Mesenchymal stem cell (in vitro differentiated cells and primary cell): ENCODE data around the gene HECTD4.

ENCODE experiments used
- DNase-seq: peaks from one replicate; pipeline ENCODE4 v3.0.0-alpha.2; 2013
- H2AFZ ChIP-seq: one replicate; pipeline ENCODE4 v1.6.1; 2013; ENCODE audit warnings: low read depth, mild to moderate bottlenecking, control low read depth, inconsistent platforms, low read length, moderate library complexity
- H2AK5ac ChIP-seq: 2 replicates; pipeline ENCODE4 v1.6.1; 2013; ENCODE audit warnings: low read length, moderate library complexity, mild to moderate bottlenecking, inconsistent platforms; ENCODE audit not compliant: severe bottlenecking
- H2BK120ac ChIP-seq: one replicate; pipeline ENCODE4 v1.6.1; 2013; ENCODE audit warnings: low read depth, mild to moderate bottlenecking, inconsistent platforms, low read length, moderate library complexity
- H2BK12ac ChIP-seq, 2 experiments: one replicate each; pipeline ENCODE4 v1.6.1; 2013; ENCODE audit warnings: inconsistent platforms in 2 of 2, low read length in 2 of 2, mild to moderate bottlenecking in 2 of 2, moderate library complexity in 2 of 2, control low read depth in 1 of 2
- H2BK15ac ChIP-seq: one replicate; pipeline ENCODE4 v1.6.1; 2013; ENCODE audit warnings: mild to moderate bottlenecking, low read depth, inconsistent platforms; ENCODE audit not compliant: poor library complexity, severe bottlenecking
- H2BK5ac ChIP-seq: 2 replicates; pipeline ENCODE4 v1.6.1; 2013; ENCODE audit warnings: low read depth, mild to moderate bottlenecking, low read length, control low read depth, inconsistent platforms; ENCODE audit not compliant: poor library complexity, severe bottlenecking
- H3K14ac ChIP-seq, 2 experiments: one replicate each; pipeline ENCODE4 v1.6.1; 2013; ENCODE audit warnings: inconsistent platforms in 2 of 2, low read length in 2 of 2, control low read depth in 1 of 2, mild to moderate bottlenecking in 1 of 2, moderate library complexity in 1 of 2
- H3K18ac ChIP-seq, 2 experiments: one replicate each; pipeline ENCODE4 v1.6.1; 2013; ENCODE audit warnings: inconsistent platforms in 2 of 2, low read length in 2 of 2, control low read depth in 1 of 2, low read depth in 1 of 2, mild to moderate bottlenecking in 1 of 2
- H3K23ac ChIP-seq, 2 experiments: one replicate each; pipeline ENCODE4 v1.6.1; 2013; ENCODE audit warnings: inconsistent platforms in 2 of 2, low read length in 2 of 2, mild to moderate bottlenecking in 2 of 2, moderate library complexity in 2 of 2, control low read depth in 1 of 2
- H3K27ac ChIP-seq: 2 replicates; pipeline ENCODE4 v1.5.1; 2013; ENCODE audit warnings: mild to moderate bottlenecking, moderate library complexity, low read length, control low read depth, inconsistent platforms; ENCODE audit not compliant: poor library complexity, severe bottlenecking
- H3K27me3 ChIP-seq, 2 experiments: 2 replicates each; pipeline versions ENCODE4 v1.6.1 to v1.7.0; 2013; ENCODE audit warnings: low read length in 2 of 2, mild to moderate bottlenecking in 2 of 2, moderate library complexity in 2 of 2, control low read depth in 1 of 2, inconsistent platforms in 1 of 2; ENCODE audit not compliant: control insufficient read depth in 1 of 2, insufficient read depth in 1 of 2
- H3K36me3 ChIP-seq, 2 experiments: 2 replicates each; pipeline versions ENCODE4 v1.6.1 to v1.7.0; 2013; ENCODE audit warnings: low read length in 2 of 2, control low read depth in 1 of 2, inconsistent platforms in 1 of 2, low read depth in 1 of 2, mild to moderate bottlenecking in 1 of 2; ENCODE audit not compliant: insufficient read depth in 2 of 2, control insufficient read depth in 1 of 2
- H3K4ac ChIP-seq, 2 experiments: one replicate each; pipeline ENCODE4 v1.6.1; 2013; ENCODE audit warnings: inconsistent platforms in 2 of 2, low read length in 2 of 2, mild to moderate bottlenecking in 2 of 2, moderate library complexity in 2 of 2, control low read depth in 1 of 2, low read depth in 1 of 2
- H3K4me1 ChIP-seq: 2 replicates; pipeline ENCODE4 v1.6.1; 2013; ENCODE audit warnings: low read depth, low read length, control low read depth; ENCODE audit not compliant: control insufficient read depth, insufficient read depth
- H3K4me2 ChIP-seq: 2 replicates; pipeline ENCODE4 v1.6.1; 2013; ENCODE audit warnings: low read length, mild to moderate bottlenecking, inconsistent platforms; ENCODE audit not compliant: poor library complexity, severe bottlenecking
- H3K4me3 ChIP-seq, 2 experiments: 2 replicates each; pipeline versions ENCODE4 v1.5.1 to v1.7.0; 2013; ENCODE audit warnings: low read length in 2 of 2, mild to moderate bottlenecking in 2 of 2, control low read depth in 1 of 2, low read depth in 1 of 2; ENCODE audit not compliant: insufficient read depth in 1 of 2
- H3K79me1 ChIP-seq: replicated peaks from 2 replicates; pipeline ENCODE4 v1.6.1; 2013; ENCODE audit warnings: mild to moderate bottlenecking, control low read depth, low read length, inconsistent platforms; ENCODE audit not compliant: poor library complexity, severe bottlenecking
- H3K9ac ChIP-seq: 2 replicates; pipeline ENCODE4 v1.7.0; 2013; ENCODE audit warnings: mild to moderate bottlenecking, low read length, moderate library complexity
- H3K9me3 ChIP-seq: 2 replicates; pipeline ENCODE4 v1.7.0; 2013; ENCODE audit warnings: mild to moderate bottlenecking, low read length; ENCODE audit not compliant: control insufficient read depth
- H4K8ac ChIP-seq: one replicate; pipeline ENCODE4 v1.6.1; 2013; ENCODE audit warnings: inconsistent platforms, mild to moderate bottlenecking, low read length, moderate library complexity
- H4K91ac ChIP-seq: one replicate; pipeline ENCODE4 v1.6.1; 2013; ENCODE audit warnings: mild to moderate bottlenecking, low read length, inconsistent platforms
- WGBS: methylation state at CpG from one replicate; pipeline ENCODE4 v1.1.7; 2013; ENCODE audit warnings: mixed read lengths; 5-methylcytosine and 5-hydroxymethylcytosine counted together

HECTD4 gene

DNA sequence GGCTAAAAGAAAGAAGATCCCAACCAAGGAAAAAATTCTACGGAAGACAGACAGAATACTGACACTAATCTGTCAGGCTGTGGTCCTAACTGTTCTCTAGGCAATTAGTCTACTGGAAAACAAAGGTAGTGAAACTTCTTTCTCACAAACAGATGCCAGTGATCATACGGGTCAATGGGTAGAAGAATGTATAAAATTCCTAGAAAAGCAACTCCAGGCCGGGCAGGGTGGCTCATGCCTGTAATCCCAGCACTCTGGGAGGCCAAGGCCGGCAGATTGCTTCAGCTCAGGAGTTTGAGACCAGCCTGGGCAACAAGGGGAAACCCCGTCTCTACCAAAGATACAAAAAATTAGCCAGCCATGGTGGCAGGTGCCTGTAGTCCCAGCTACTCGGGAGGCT, 64.8 kb downstream of the HECTD4 start:
- 98% methylated on average over 5 of the region's 6 CpGs for WGBS
- Histone ChIP-seq H2BK15ac (no peak overlapping the region), H2BK120ac (no peak overlapping the region), H2BK5ac (no peak overlapping the region), H4K8ac (no peak overlapping the region), H3K23ac (no peak overlapping the region), H2AFZ (no peak overlapping the region), H3K9ac (no peak overlapping the region), H3K4me3 (no peak overlapping the region), H3K79me1 (peaks cover 20% of the 10 kb centered on the region), H4K91ac (no peak overlapping the region), H3K14ac (no peak overlapping the region), H2AK5ac (no peak overlapping the region), H3K9me3 (no peaks in the 10 kb centered on the region), H3K4me1 (peaks cover 4% of the 10 kb centered on the region), H3K4me2 (no peak overlapping the region), H3K4ac (no peak overlapping the region), H3K36me3 (peaks cover 5 to 32% of the 10 kb centered on the region in 2 experiments), H3K18ac (no peak overlapping the region), H2BK12ac (no peak overlapping the region), H3K27ac (no peak overlapping the region), H3K27me3 (no peaks in the 10 kb centered on the region)
- DNase-seq: no peak

GRCh38 chr12:112314981-112315380, 67.2 kb downstream of the HECTD4 start:
- Histone ChIP-seq H2AFZ (no peak overlapping the region), H3K23ac (no peak overlapping the region), H2AK5ac (no peak overlapping the region), H3K4me3 (no peak overlapping the region), H3K27me3 (no peaks in the 10 kb centered on the region), H3K4me1 (peaks cover 5% of the 10 kb centered on the region), H2BK5ac (no peak overlapping the region), H4K8ac (no peak overlapping the region), H3K18ac (no peak overlapping the region), H3K4me2 (no peak overlapping the region), H3K79me1 (peaks cover 18% of the 10 kb centered on the region), H3K14ac (no peak overlapping the region), H2BK15ac (no peak overlapping the region), H3K4ac (no peak overlapping the region), H2BK120ac (no peak overlapping the region), H4K91ac (no peak overlapping the region), H2BK12ac (no peak overlapping the region), H3K9me3 (no peaks in the 10 kb centered on the region), H3K27ac (no peak overlapping the region), H3K36me3 (peaks cover 5 to 39% of the 10 kb centered on the region in 2 experiments), H3K9ac (no peak overlapping the region)
- DNase-seq: no peak
- WGBS: 97% methylated on average over 7 of the region's 7 CpGs

DNA sequence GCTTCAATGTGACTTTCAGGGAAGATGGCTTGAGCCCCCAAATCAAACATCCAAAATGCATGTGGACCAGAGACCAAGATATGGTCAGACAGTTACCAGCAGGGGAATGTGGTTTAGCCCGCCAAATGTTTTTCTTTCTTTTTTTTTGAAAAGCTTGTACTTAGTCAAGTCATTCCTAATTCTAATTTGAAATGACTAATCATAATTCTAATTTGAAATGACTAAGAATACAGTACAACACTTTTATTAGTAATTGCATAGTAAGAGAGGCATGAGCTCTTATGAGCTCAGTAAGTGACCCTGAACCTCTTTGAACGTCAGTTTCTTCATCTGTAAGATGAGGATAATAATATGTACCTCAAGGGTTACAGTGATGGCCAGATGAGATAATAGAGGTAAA, 72.4 kb downstream of the HECTD4 start:
- Histone ChIP-seq H2BK5ac (no peak overlapping the region), H3K4me2 (no peak overlapping the region), H4K8ac (no peak overlapping the region), H3K9me3 (no peaks in the 10 kb centered on the region), H3K27ac (no peak overlapping the region), H3K14ac (no peak overlapping the region), H3K4me3 (no peak overlapping the region), H3K27me3 (no peaks in the 10 kb centered on the region), H4K91ac (no peak overlapping the region), H3K9ac (no peak overlapping the region), H3K18ac (no peak overlapping the region), H3K23ac (no peak overlapping the region), H3K36me3 (peaks cover 7 to 58% of the 10 kb centered on the region in 2 experiments), H2AFZ (no peak overlapping the region), H3K4ac (no peak overlapping the region), H3K4me1 (peaks cover 3% of the 10 kb centered on the region), H2AK5ac (no peak overlapping the region), H2BK12ac (no peak overlapping the region), H3K79me1 (peaks cover 12% of the 10 kb centered on the region), H2BK120ac (no peak overlapping the region), H2BK15ac (no peak overlapping the region)
- no peak for DNase-seq
- 83% methylated on average over 1 of the region's 2 CpGs for WGBS

GRCh38 chr12:112308652-112309051, 73.6 kb downstream of the HECTD4 start:
- H3K9me3 ChIP-seq: no peaks in the 10 kb centered on the region
- H3K36me3 ChIP-seq: peaks cover 7 to 52% of the 10 kb centered on the region in 2 experiments
- H3K4ac ChIP-seq: no peak overlapping the region
- H4K91ac ChIP-seq: no peak overlapping the region
- no peak overlapping the region for H4K8ac ChIP-seq
- no peak overlapping the region for H2AK5ac ChIP-seq
- DNase-seq: no peak
- no peak overlapping the region for H3K4me3 ChIP-seq
- H3K14ac ChIP-seq: no peak overlapping the region
- H3K4me1 ChIP-seq: peaks cover 3% of the 10 kb centered on the region
- H3K27ac ChIP-seq: no peak overlapping the region
- H3K4me2 ChIP-seq: no peak overlapping the region
- no peak overlapping the region for H2BK12ac ChIP-seq
- no peak overlapping the region for H3K18ac ChIP-seq
- WGBS: 93% methylated on average over 5 of the region's 6 CpGs
- H2AFZ ChIP-seq: no peak overlapping the region
- no peak overlapping the region for H2BK15ac ChIP-seq
- H2BK120ac ChIP-seq: no peak overlapping the region
- no peaks in the 10 kb centered on the region for H3K27me3 ChIP-seq
- no peak overlapping the region for H3K9ac ChIP-seq
- H2BK5ac ChIP-seq: no peak overlapping the region
- peaks cover 15% of the 10 kb centered on the region for H3K79me1 ChIP-seq
- no peak overlapping the region for H3K23ac ChIP-seq
